Measurements from ENCODE around the gene ACSL5. TPM values are rescaled to one million over a fixed set of nuclear protein-coding genes. Genes with fewer than 3 reads are reported as not detected.

Gene ACSL5
- total and polyA plus RNA-seq, 2 donors (not counting 1 experiment from before 2014, with no cell fraction given): 31.5 to 36.2 TPM

DNA sequence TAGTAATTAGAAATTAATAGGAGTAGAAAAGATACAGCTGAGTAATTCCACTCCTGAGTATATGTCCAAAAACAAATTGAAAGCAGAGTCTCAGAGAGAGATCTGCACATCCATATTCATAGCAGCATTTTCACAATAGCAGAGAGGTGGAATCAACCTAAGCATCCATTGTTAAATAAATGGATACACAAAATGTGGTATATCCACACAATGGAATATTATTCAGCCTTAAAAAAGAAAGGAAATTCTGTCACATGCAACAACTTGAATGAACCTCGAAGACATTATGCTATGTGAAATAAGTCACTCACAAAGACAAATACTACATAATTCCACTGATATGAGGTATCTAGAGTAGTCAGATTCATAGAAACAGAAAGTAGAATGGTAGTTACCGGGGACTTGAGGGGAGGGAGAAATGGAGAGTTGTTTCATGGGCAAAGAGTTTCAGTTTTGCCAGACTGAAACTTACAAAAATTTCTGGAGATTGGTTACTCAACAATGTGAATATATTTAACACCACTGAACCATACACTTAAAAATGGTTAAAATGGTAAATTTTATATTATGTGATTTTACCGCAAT, 91.5 kb downstream of the ACSL5 start:
- no peaks in the 10 kb centered on the region for H3K27me3 ChIP-seq (replicated peaks in 1 of 4; ENCODE audit: control extremely low read depth in 1 of 4, control insufficient read depth in 3 of 4, insufficient read depth in 4 of 4, low read length in 3 of 4)
- H3K9me3 ChIP-seq (ENCODE audit: control extremely low read depth in 1 of 3, control insufficient read depth in 2 of 3, insufficient read depth in 1 of 3, low read length in 2 of 3): peaks cover 0 to 1% (median 0%) of the 10 kb centered on the region in 3 donors
- intact Hi-C loops (cut with micrococcal nuclease): no loop called here
- H3K4me3 Mint-ChIP-seq: no peak overlapping the region
- CTCF ChIA-PET: no interaction called here
- TF ChIP-seq, protein P1, sequence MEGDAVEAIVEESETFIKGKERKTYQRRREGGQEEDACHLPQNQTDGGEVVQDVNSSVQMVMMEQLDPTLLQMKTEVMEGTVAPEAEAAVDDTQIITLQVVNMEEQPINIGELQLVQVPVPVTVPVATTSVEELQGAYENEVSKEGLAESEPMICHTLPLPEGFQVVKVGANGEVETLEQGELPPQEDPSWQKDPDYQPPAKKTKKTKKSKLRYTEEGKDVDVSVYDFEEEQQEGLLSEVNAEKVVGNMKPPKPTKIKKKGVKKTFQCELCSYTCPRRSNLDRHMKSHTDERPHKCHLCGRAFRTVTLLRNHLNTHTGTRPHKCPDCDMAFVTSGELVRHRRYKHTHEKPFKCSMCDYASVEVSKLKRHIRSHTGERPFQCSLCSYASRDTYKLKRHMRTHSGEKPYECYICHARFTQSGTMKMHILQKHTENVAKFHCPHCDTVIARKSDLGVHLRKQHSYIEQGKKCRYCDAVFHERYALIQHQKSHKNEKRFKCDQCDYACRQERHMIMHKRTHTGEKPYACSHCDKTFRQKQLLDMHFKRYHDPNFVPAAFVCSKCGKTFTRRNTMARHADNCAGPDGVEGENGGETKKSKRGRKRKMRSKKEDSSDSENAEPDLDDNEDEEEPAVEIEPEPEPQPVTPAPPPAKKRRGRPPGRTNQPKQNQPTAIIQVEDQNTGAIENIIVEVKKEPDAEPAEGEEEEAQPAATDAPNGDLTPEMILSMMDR (IDR thresholded peaks at IDR 0.05): no peak
- no peak for TF ChIP-seq EZH2 (IDR thresholded peaks at IDR 0.05; ENCODE audit: borderline replicate concordance, insufficient read depth, low read depth, low read length, poor library complexity, severe bottlenecking)
- peaks cover 15 to 39% of the 10 kb centered on the region in 2 experiments for H3K36me3 ChIP-seq (replicated peaks in 1 of 2; ENCODE audit: control extremely low read depth in 1 of 2, control insufficient read depth in 1 of 2, extremely low read depth in 1 of 2, insufficient read depth in 2 of 2, low read length in 1 of 2)
- POLR2A ChIA-PET: no interaction called here
- no CpG with 5 or more reads among the region's 3 CpGs for WGBS (ENCODE audit: insufficient coverage)
- no peaks in the 10 kb centered on the region for H3K79me2 ChIP-seq (ENCODE audit: control insufficient read depth, insufficient read depth, low read length)
- H3K4me3 ChIP-seq (ENCODE audit: control extremely low read depth in 1 of 5, extremely low read depth in 1 of 5, insufficient read depth in 1 of 5, low read depth in 2 of 5, low read length in 4 of 5): no peak overlapping the region
- H3K27ac Mint-ChIP-seq: no peak overlapping the region
- no peak overlapping the region for H3K27ac ChIP-seq (ENCODE audit: low read length in 2 of 2)
- no peaks in the 10 kb centered on the region for H3K27me3 Mint-ChIP-seq
- ATAC-seq (ENCODE audit: low read depth) (no peak), DNase-seq (no peak)
- H2AFZ ChIP-seq (ENCODE audit: insufficient read depth, low read depth, low read length, poor library complexity, severe bottlenecking): no peak overlapping the region
- peaks cover 10% of the 10 kb centered on the region for H3K4me1 Mint-ChIP-seq
- H3K4me2 ChIP-seq (replicated peaks; ENCODE audit: low read depth, low read length, poor library complexity, severe bottlenecking): no peak overlapping the region
- no peak overlapping the region for H3K9ac ChIP-seq (ENCODE audit: low read length)
- H3K9me3 Mint-ChIP-seq (ENCODE audit: insufficient read depth): no peaks in the 10 kb centered on the region
- H3K4me1 ChIP-seq (ENCODE audit: control insufficient read depth in 2 of 2, insufficient read depth in 2 of 2, low read length in 2 of 2): no peaks in the 10 kb centered on the region
- no peaks in the 10 kb centered on the region for H4K20me1 ChIP-seq (ENCODE audit: control insufficient read depth, insufficient read depth, low read length, poor library complexity, severe bottlenecking)

DNA sequence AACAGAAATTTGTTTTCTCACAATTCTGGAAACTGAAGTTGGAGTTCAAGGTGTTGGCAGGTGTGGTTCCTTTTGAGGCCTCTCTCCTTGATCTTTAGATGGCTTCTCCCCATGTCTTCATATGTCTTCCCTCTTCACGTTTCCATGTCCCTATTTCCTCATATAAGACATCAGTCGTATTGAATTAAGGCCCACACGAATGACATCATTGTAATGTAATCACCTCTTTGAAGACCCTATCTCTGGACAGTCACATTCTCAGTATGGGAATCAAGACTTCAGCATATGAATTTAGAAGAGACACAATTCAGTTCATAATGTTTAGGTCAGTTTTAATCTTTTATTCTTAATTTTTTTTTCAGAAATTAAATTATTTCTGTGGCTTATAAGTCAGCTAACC, 92.9 kb downstream of the ACSL5 start:
- Histone ChIP-seq H3K9me3 (ENCODE audit: control extremely low read depth in 1 of 3, control insufficient read depth in 2 of 3, insufficient read depth in 1 of 3, low read length in 2 of 3) (peaks cover 0 to 1% (median 0%) of the 10 kb centered on the region in 3 donors), H3K27ac (ENCODE audit: low read length in 2 of 2) (no peak overlapping the region), H3K4me3 (ENCODE audit: control extremely low read depth in 1 of 5, extremely low read depth in 1 of 5, insufficient read depth in 1 of 5, low read depth in 2 of 5, low read length in 4 of 5) (no peak overlapping the region), H3K79me2 (ENCODE audit: control insufficient read depth, insufficient read depth, low read length) (no peaks in the 10 kb centered on the region), H3K36me3 (replicated peaks in 1 of 2; ENCODE audit: control extremely low read depth in 1 of 2, control insufficient read depth in 1 of 2, extremely low read depth in 1 of 2, insufficient read depth in 2 of 2, low read length in 1 of 2) (peaks cover 15 to 29% of the 10 kb centered on the region in 2 experiments), H2AFZ (ENCODE audit: insufficient read depth, low read depth, low read length, poor library complexity, severe bottlenecking) (no peak overlapping the region), H3K27me3 (replicated peaks in 1 of 4; ENCODE audit: control extremely low read depth in 1 of 4, control insufficient read depth in 3 of 4, insufficient read depth in 4 of 4, low read length in 3 of 4) (no peaks in the 10 kb centered on the region), H4K20me1 (ENCODE audit: control insufficient read depth, insufficient read depth, low read length, poor library complexity, severe bottlenecking) (no peaks in the 10 kb centered on the region), H3K4me1 (ENCODE audit: control insufficient read depth in 2 of 2, insufficient read depth in 2 of 2, low read length in 2 of 2) (no peaks in the 10 kb centered on the region), H3K9ac (ENCODE audit: low read length) (no peak overlapping the region), H3K4me2 (replicated peaks; ENCODE audit: low read depth, low read length, poor library complexity, severe bottlenecking) (no peak overlapping the region)
- TF ChIP-seq, protein P1 (IDR thresholded peaks at IDR 0.05): no peak
- no peak for TF ChIP-seq EZH2 (IDR thresholded peaks at IDR 0.05; ENCODE audit: borderline replicate concordance, insufficient read depth, low read depth, low read length, poor library complexity, severe bottlenecking)
- no peak for DNase-seq
- POLR2A ChIA-PET: no interaction called here
- H3K27me3 Mint-ChIP-seq: no peaks in the 10 kb centered on the region
- CTCF ChIA-PET: no interaction called here
- ATAC-seq (ENCODE audit: low read depth): no peak
- H3K27ac Mint-ChIP-seq: no peak overlapping the region
- WGBS (ENCODE audit: insufficient coverage): no CpG with 5 or more reads among the region's 3 CpGs
- no peaks in the 10 kb centered on the region for H3K9me3 Mint-ChIP-seq (ENCODE audit: insufficient read depth)
- H3K4me1 Mint-ChIP-seq: peaks cover 10% of the 10 kb centered on the region
- no peak overlapping the region for H3K4me3 Mint-ChIP-seq
- intact Hi-C loops (cut with micrococcal nuclease): no loop called here

All from B cell (primary cell).